NCI-H2171 treated with DMSO at 0.1 percent for 48 hours (cell line): ENCODE data around the gene CBX8.

Source experiments
- DNase-seq: peaks from one replicate; lab custom pipeline; 2025; lab: John Stamatoyannopoulos, UW

CBX8 gene

DNA sequence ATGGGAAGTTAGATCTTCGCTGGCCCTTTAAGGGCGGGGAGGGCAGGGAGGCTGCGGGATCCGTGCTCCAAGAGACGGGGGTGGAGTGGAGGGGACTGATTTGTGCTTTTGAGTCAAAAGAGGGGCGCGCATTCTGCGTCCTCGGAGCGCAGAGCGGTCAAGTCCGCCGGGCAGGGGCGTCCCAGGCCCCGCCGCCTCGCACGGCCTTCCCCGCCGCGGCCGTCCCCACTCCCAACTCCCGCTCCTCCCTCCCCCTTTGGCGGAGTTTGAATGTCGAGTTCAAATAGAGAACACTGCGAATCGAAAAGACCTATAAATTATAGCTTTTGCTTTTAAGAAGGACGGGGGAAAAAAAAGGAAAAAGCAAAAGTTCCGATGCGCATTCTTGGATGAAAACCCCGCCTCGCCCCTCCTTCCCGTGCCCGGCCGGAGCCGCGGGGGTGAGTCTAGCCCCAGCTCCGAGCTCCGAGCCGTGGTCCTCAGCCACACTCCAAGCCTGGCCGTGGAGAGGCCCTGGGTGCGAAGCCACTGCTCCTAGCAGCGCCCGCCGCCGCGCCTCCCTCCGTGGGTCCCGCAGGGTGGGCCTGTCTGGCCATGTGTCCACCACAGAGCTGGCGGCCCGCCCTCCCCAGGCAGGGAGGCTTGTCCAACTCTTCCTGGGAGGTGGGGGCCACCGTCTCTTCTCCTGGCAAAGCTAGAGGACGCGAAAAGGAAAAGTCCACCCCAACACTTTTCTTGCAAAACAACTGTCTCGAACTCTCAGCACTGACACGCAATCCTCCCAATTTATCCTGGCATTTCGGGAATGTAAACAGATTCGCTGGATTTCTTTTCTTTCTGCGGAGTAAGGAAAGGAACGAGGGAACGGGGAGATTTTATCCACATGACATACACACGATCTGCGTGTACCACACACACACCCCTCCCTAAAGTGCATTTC, 3.6 kb downstream of the CBX8 start:
- DNase-seq, result no peak

GRCh38 chr17:79792341-79792871, 4.5 kb downstream of the CBX8 start:
- no peak for DNase-seq

DNA sequence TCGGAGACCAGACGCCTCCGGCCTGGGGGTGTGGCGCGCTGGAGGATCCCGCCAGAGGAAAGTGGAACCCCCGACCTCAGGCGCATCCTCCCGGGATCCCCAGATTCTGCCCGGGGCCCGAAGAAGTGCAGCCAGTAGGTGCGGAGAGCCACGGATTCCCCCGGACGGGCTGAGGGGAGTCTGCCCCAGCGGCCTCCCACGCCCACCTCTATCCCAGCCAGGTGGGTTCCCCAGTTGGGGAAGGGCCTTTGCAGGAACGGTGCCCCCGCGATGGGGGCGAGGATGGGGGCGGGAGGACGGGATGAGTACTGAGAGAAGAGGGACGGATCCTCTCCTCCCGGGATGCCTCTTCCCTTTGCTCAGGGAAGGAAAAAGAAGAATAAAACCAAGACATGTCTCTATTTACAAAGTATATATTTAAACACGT, 5.1 kb downstream of the CBX8 start:
- DNase-seq, result no peak

- no peak for DNase-seq
Observed at GRCh38 chr17:79790805-79791734, 5.8 kb downstream of the CBX8 start.

- no peak for DNase-seq
Observed at GRCh38 chr17:79789943-79790804, 6.7 kb downstream of the CBX8 start.

DNA sequence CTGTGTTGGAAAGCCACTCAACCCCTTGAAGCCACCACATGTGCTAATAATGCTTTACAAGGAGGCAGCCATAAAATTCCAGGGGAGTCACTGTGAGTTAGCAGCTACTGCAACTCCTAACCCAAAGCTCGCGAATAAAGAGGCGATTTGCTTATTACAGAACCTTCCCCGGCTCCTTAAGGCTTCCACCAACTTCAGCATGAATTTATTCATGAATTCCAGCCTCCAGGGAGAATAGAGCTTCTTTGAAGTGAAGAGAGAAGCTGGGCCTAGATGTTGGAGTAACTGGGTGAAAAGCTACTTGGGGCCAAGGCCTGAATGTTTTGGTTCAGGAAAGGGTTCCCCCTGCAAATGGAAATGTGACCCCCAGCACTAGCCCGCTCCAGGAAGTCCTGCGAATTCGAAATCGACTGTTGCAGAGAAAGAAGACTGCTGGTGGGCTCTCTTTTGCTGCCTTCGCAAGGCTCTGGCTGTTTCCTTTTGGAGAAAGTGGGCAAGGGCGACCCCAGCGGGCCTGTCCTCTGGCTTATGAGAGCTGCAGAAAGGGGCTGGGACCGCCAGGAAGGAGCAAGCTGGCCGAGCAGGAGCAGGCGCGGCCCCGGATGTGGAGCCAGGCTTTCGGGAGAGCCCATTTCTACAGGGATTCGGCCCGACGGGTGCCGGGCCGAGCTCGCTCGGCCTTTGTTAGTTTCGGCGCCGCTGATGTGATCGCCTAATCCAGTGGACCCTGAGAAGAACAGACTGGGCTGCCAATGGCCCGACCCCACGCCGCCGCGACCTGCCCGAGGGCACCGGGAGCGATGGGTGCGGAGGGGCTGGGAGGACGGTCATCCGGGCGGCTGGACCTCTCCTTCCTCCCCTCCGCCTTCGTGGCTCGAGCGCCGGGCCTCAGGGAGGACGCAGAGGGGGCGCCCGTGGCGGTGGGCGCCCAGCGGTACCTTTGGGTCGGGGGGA, 7.6 kb downstream of the CBX8 start:
- DNase-seq, result no peak

- no peak for DNase-seq
Observed at GRCh38 chr17:79788455-79788854, 8.4 kb downstream of the CBX8 start.

- no peak for DNase-seq
Observed at GRCh38 chr17:79786930-79787643, 9.8 kb downstream of the CBX8 start.

DNA sequence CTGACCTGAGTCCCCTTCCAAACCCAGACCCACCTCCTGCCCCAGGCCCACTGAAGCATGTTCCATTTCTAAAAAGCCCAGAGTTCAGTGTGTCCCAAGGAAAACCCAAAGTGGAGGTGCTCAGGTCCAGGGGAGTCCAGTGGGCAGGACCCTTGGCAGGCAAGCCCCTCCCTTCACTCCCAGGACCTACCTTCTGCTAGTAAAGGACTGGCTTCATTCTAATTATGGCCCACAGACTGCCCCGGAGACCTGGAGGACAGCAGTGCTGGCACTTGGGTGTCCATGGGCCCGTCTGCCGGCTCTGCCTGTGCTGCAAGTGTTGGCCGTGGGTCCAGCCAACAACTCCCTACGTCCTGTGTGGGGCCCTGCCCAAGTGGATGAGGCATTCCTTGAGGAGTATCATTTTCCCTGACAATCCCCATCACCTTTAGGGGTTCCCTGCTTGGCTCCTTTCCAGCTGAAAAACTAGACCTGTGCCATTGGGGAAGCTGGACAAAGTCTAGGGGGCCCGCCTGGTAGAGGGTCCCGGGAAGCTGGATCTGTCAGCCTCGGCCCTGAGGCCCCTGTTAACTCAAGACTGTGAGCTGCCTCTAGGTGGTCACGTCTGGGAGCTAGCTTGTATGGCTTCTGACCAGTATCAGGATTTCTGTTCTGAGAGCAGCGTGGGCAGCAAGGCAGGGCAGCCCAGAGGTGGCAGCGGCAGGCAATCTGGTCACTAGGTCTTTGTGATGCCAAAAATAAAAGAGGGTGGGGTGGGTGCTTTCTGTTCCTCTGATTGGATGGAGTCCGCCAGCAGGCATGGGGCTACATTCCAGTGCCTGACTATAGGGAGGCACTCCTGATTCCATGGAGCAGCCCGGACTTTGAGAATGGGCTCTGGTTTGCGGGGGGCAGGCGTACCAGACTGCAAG, 10.7 kb downstream of the CBX8 start:
- no peak for DNase-seq

- no peak for DNase-seq
Observed at GRCh38 chr17:79785017-79785899, 11.6 kb downstream of the CBX8 start.

DNA sequence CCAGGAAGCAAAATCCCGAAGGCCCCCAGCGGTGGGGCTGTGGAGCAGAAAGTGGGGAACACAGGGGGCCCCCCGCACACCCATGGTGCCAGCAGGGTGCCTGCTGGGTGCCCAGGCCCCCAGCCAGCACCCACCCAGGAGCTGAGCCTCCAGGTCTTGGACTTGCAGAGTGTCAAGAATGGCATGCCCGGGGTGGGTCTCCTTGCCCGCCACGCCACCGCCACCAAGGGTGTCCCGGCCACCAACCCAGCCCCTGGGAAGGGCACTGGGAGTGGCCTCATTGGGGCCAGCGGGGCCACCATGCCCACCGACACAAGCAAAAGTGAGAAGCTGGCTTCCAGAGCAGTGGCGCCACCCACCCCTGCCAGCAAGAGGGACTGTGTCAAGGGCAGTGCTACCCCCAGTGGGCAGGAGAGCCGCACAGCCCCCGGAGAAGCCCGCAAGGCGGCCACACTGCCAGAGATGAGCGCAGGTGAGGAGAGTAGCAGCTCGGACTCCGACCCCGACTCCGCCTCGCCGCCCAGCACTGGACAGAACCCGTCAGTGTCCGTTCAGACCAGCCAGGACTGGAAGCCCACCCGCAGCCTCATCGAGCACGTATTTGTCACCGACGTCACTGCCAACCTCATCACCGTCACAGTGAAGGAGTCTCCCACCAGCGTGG, 12.4 kb downstream of the CBX8 start:
- DNase-seq, result no peak

- DNase-seq, result no peak
Observed at GRCh38 chr17:79783891-79784290, 13.0 kb downstream of the CBX8 start.

DNA sequence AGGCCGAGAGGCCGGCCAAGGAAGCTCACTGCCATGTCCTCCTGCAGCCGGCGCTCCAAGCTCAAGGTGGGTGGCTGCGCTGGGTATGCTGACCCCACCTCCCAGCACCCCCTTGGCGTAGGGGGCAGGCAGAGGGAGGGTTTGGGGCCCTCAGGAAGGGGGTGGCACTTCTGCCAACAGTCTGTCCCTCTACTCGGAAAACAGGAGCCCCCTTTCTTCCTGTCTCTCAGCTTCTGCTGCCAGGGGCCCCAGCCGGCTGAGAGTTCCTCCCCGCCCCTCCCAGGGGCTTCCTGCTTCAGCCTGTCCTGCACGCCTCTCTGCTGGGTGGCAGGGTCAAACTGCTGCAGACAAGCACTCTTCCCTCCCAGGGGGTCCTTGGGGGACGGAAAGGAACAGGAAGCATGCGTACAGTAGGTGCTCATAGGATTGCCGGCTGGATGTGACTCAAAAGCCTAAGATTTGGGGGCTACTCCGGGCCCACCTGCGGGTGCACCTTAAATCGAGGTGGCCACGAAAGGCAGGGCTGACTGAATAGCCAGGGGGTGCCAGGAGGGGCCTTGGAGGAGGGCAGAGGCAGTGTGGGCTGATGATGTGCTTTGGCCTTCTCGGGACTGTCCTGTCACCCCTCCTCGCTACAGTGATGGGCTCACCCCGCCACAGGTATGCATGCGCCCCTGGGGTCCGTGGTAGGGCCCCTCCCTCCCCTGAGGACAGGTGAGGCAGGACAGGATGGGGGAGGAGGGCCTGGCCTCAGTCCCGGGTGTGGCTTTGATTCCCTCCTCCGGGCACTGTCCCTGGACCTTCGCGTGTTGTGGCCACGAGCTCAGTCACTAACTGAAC, 14.9 kb downstream of the CBX8 start:
- no peak for DNase-seq

- no peak for DNase-seq
Observed at GRCh38 chr17:79781012-79781650, 15.7 kb downstream of the CBX8 start.

DNA sequence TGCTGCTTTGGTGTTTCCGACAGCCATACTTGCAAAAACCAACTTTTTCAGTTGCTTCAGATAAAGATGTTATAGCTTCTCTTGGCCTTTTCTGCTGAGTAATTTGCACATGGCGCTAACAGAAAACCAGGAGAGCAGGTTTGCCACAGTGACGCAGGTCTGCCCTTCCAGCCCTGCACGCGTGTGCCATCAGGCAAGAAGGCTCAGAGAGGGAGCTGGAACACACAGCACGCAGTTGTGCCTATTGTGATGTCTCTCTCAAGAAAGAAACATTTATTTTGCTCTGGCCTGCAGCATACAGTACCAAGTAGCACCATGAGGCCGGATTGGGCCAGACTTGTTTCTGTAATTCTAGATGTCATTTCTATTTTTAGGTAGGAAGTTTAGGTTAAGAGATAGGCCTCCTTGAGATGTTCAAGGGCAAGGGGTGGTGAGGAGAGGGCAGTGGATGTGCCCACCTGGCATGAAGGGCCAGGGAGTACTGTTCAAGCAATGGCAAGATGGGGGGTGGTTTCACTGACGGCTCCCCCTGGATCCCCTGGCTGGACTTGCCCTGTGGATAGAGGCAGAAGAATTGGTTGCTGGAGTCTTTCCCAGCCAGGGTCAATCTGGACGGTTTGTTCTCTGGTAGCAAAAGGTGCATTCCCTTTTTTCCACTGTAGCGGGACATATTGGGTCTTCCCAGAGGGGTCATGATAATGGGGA, 17.1 kb downstream of the CBX8 start:
- no peak for DNase-seq
